Measurements from ENCODE around the gene PKMYT1.
"Not testable (repeated sequence)": the region's sequence is repeated elsewhere in the genome, so short reads cannot be mapped to it uniquely, and the experiment has no call there.

PKMYT1 gene

GRCh38 chr16:2950773-2951172 lies 29.5 kb downstream of the PKMYT1 start:
- H3K4me3 ChIP-seq (ENCODE audit: low read depth, low read length) = no peak overlapping the region
- no peak for DNase-seq (ENCODE audit: low read depth)
- TF ChIP-seq MAX (IDR thresholded peaks at IDR 0.05; ENCODE audit: low read depth, low read length) (no peak), MYC (IDR thresholded peaks at IDR 0.05; ENCODE audit: low read depth, low read length) (no peak), POLR2A (IDR thresholded peaks at IDR 0.05; ENCODE audit: extremely low read depth, insufficient read length) (no peak)

- no peak overlapping the region for H3K4me3 ChIP-seq (ENCODE audit: low read depth, low read length)
- no peak for DNase-seq (ENCODE audit: low read depth)
- no peak for TF ChIP-seq CTCF (IDR thresholded peaks at IDR 0.05; ENCODE audit: low read depth, low read length)
- TF ChIP-seq MYC (IDR thresholded peaks at IDR 0.05; ENCODE audit: low read depth, low read length) = no peak
Observed at GRCh38 chr16:2950353-2950724, 29.9 kb downstream of the PKMYT1 start.

GRCh38 chr16:2949705-2950352 lies 30.4 kb downstream of the PKMYT1 start:
- TF ChIP-seq POLR2A (IDR thresholded peaks at IDR 0.05; ENCODE audit: extremely low read depth, insufficient read length) = no peak
- TF ChIP-seq MYC (IDR thresholded peaks at IDR 0.05; ENCODE audit: low read depth, low read length) = no peak
- TF ChIP-seq CTCF (IDR thresholded peaks at IDR 0.05; ENCODE audit: low read depth, low read length) = no peak
- TF ChIP-seq MAX (IDR thresholded peaks at IDR 0.05; ENCODE audit: low read depth, low read length) = no peak
- no peak overlapping the region for H3K4me3 ChIP-seq (ENCODE audit: low read depth, low read length)
- no peak for DNase-seq (ENCODE audit: low read depth)

- TF ChIP-seq MYC (IDR thresholded peaks at IDR 0.05; ENCODE audit: low read depth, low read length) (no peak), POLR2A (IDR thresholded peaks at IDR 0.05; ENCODE audit: extremely low read depth, insufficient read length) (no peak), MAX (IDR thresholded peaks at IDR 0.05; ENCODE audit: low read depth, low read length) (no peak), CTCF (IDR thresholded peaks at IDR 0.05; ENCODE audit: low read depth, low read length) (no peak)
- no peak overlapping the region for H3K4me3 ChIP-seq (ENCODE audit: low read depth, low read length)
- DNase-seq (ENCODE audit: low read depth) = no peak
Observed at GRCh38 chr16:2948807-2949704, 31.2 kb downstream of the PKMYT1 start.

- no peak overlapping the region for H3K4me3 ChIP-seq (ENCODE audit: low read depth, low read length)
- TF ChIP-seq CTCF (IDR thresholded peaks at IDR 0.05; ENCODE audit: low read depth, low read length) (no peak), POLR2A (IDR thresholded peaks at IDR 0.05; ENCODE audit: extremely low read depth, insufficient read length) (no peak), MAX (IDR thresholded peaks at IDR 0.05; ENCODE audit: low read depth, low read length) (no peak), MYC (IDR thresholded peaks at IDR 0.05; ENCODE audit: low read depth, low read length) (no peak)
- DNase-seq (ENCODE audit: low read depth) = no peak
Observed at GRCh38 chr16:2946649-2947048, 33.6 kb downstream of the PKMYT1 start.

- H3K4me3 ChIP-seq (ENCODE audit: low read depth, low read length); DNase-seq (ENCODE audit: low read depth): not testable (repeated sequence)
Observed at GRCh38 chr16:2943716-2944115, 36.5 kb downstream of the PKMYT1 start.
